B cell (primary cell): ENCODE results near the gene RAB6B. TPM values are rescaled to one million over a fixed set of nuclear protein-coding genes. Genes with fewer than 3 reads are reported as not detected.

Experiments used
- ATAC-seq: fragments of 200-7000 bp; cut with Tn5 transposase; one replicate; pipeline ENCODE4 v1.10.0; 2021; ENCODE audit warnings: low read depth, mild to moderate bottlenecking, moderate number of reproducible peaks, moderate library complexity
- CTCF ChIA-PET: fragments of 350-600 bp; sonication (Branson Sonifier 250); formaldehyde crosslinking; loops from one replicate; lab custom pipeline; 2021; ENCODE audit warnings: antibody characterized with exemption, inconsistent platforms; lab: Charles Lee
- POLR2A ChIA-PET: fragments of 350-600 bp; sonication (Branson Sonifier 250); formaldehyde crosslinking; loops from one replicate; lab custom pipeline; 2021; ENCODE audit warnings: antibody characterized with exemption; lab: Charles Lee
- DNase-seq: peaks from one replicate; pipeline ENCODE4 v3.0.0; 2013
- H2AFZ ChIP-seq: 2 replicates; pipeline ENCODE4 v1.6.1; 2012; ENCODE audit warnings: mild to moderate bottlenecking, low read depth, low read length; ENCODE audit not compliant: insufficient read depth, poor library complexity, severe bottlenecking
- H3K27ac ChIP-seq, 2 donors: 1 replicate in 1 of 2; 2 replicates in 1 of 2; pipeline ENCODE4 v1.5.1; 2012 to 2013; ENCODE audit warnings: low read length in 2 of 2, mild to moderate bottlenecking in 2 of 2, moderate library complexity in 1 of 2
- H3K27me3 ChIP-seq, 4 experiments: fragments of 200-600 bp in 1 of 4; sonication (generic) in 1 of 4; replicated peaks in 1 of 4; 1 replicate in 2 of 4; 2 replicates in 2 of 4; pipeline versions ENCODE4 v1.6.1 to v1.7.0; 2013 to 2016; ENCODE audit warnings: low read length in 3 of 4, mild to moderate bottlenecking in 2 of 4, mixed read lengths in 1 of 4, moderate library complexity in 1 of 4; ENCODE audit not compliant: insufficient read depth in 4 of 4, control insufficient read depth in 3 of 4; ENCODE audit errors: control extremely low read depth in 1 of 4
- H3K36me3 ChIP-seq, 2 experiments: replicated peaks in 1 of 2; 1 replicate in 1 of 2; 2 replicates in 1 of 2; pipeline versions ENCODE4 v1.6.1 to v1.7.1; 2013; ENCODE audit warnings: low read length in 1 of 2; ENCODE audit not compliant: insufficient read depth in 2 of 2, control insufficient read depth in 1 of 2; ENCODE audit errors: control extremely low read depth in 1 of 2, extremely low read depth in 1 of 2
- H3K4me1 ChIP-seq, 2 donors: fragments of 200-600 bp in 1 of 2; sonication (generic) in 1 of 2; 1 replicate in 1 of 2; 2 replicates in 1 of 2; pipeline versions ENCODE4 v1.5.1 to v1.6.1; 2013 to 2017; ENCODE audit warnings: low read length in 2 of 2; ENCODE audit not compliant: control insufficient read depth in 2 of 2, insufficient read depth in 2 of 2
- H3K4me2 ChIP-seq: replicated peaks from 2 replicates; pipeline ENCODE3; 2012; ENCODE audit warnings: mild to moderate bottlenecking, low read depth, low read length; ENCODE audit not compliant: poor library complexity, severe bottlenecking
- H3K4me3 ChIP-seq, 5 experiments: fragments of 200-600 bp in 1 of 5; sonication (generic) in 1 of 5; 1 replicate in 3 of 5; 2 replicates in 2 of 5; pipeline versions ENCODE4 v1.5.1 to v1.7.0; 2011 to 2016; ENCODE audit warnings: low read length in 4 of 5, mild to moderate bottlenecking in 4 of 5, low read depth in 2 of 5, control low read depth in 1 of 5, moderate library complexity in 1 of 5; ENCODE audit not compliant: insufficient read depth in 1 of 5; ENCODE audit errors: control extremely low read depth in 1 of 5, extremely low read depth in 1 of 5
- H3K79me2 ChIP-seq: fragments of 200-600 bp; sonication (generic); one replicate; pipeline ENCODE4 v1.6.0; 2016; ENCODE audit warnings: low read length; ENCODE audit not compliant: control insufficient read depth, insufficient read depth
- H3K9ac ChIP-seq: fragments of 200-600 bp; sonication (generic); 2 replicates; pipeline ENCODE4 v1.6.1; 2017; ENCODE audit warnings: mild to moderate bottlenecking, low read length, moderate library complexity
- H3K9me3 ChIP-seq, 3 donors: one replicate each; pipeline versions ENCODE4 v1.6.1 to v1.7.1; 2013; ENCODE audit warnings: low read length in 2 of 3; ENCODE audit not compliant: control insufficient read depth in 2 of 3, insufficient read depth in 1 of 3; ENCODE audit errors: control extremely low read depth in 1 of 3
- H4K20me1 ChIP-seq: 2 replicates; pipeline ENCODE4 v1.6.0; 2012; ENCODE audit warnings: mild to moderate bottlenecking, low read length; ENCODE audit not compliant: insufficient read depth, control insufficient read depth, poor library complexity, severe bottlenecking
- H3K27ac Mint-ChIP-seq: one replicate; pipeline ENCODE4 v1.8.0; 2021; ENCODE audit warnings: mixed read lengths
- H3K27me3 Mint-ChIP-seq: one replicate; pipeline ENCODE4 v1.8.0; 2021; ENCODE audit warnings: mixed read lengths
- H3K4me1 Mint-ChIP-seq: one replicate; pipeline ENCODE4 v1.8.0; 2021; ENCODE audit warnings: mixed read lengths
- H3K4me3 Mint-ChIP-seq: one replicate; pipeline ENCODE4 v1.8.0; 2021; ENCODE audit warnings: mixed read lengths
- H3K9me3 Mint-ChIP-seq: one replicate; pipeline ENCODE4 v1.8.0; 2022; ENCODE audit warnings: mixed read lengths; ENCODE audit not compliant: insufficient read depth
- EZH2 ChIP-seq: IDR thresholded peaks from 2 replicates; pipeline ENCODE4 v1.6.1; 2012; ENCODE audit warnings: borderline replicate concordance, low read depth, mild to moderate bottlenecking, moderate library complexity, low read length; ENCODE audit not compliant: insufficient read depth, poor library complexity, severe bottlenecking
- WGBS: methylation state at CpG from one replicate; pipeline ENCODE4 v1.1.5; 2013; ENCODE audit warnings: missing lambda C conversion rate; ENCODE audit not compliant: insufficient coverage; 5-methylcytosine and 5-hydroxymethylcytosine counted together
- intact Hi-C: fragments of 100-400 bp; cut with micrococcal nuclease; formaldehyde crosslinking; loops from one replicate; pipeline ENCODE4 v1.10.0; 2022
- polyA plus RNA-seq: library from polyadenylated mRNA; depleted of rRNA; stranded (reverse); fragments of >200 nt; gene quantifications from 2 replicates; pipeline ENCODE4 v1.2.3, GENCODE V29; 2012
- total RNA-seq, 2 donors: library from RNA; stranded (reverse); fragments of 120-200 nt in 1 of 2; gene quantifications; 1 replicate in 1 of 2; 2 replicates in 1 of 2; pipeline versions ENCODE4 v1.2.3 to v1.2.4, GENCODE V29; 2013 to 2022
- TF ChIP-seq, protein P1 (sequence below): fragments of 200-600 bp; IDR thresholded peaks from one replicate; pipeline ENCODE4 v1.8.0; 2022; ENCODE audit warnings: antibody characterized with exemption, mild to moderate bottlenecking

Gene RAB6B
- total and polyA plus RNA-seq, 2 donors (not counting 1 experiment from before 2014, with no cell fraction given) = not detected

DNA sequence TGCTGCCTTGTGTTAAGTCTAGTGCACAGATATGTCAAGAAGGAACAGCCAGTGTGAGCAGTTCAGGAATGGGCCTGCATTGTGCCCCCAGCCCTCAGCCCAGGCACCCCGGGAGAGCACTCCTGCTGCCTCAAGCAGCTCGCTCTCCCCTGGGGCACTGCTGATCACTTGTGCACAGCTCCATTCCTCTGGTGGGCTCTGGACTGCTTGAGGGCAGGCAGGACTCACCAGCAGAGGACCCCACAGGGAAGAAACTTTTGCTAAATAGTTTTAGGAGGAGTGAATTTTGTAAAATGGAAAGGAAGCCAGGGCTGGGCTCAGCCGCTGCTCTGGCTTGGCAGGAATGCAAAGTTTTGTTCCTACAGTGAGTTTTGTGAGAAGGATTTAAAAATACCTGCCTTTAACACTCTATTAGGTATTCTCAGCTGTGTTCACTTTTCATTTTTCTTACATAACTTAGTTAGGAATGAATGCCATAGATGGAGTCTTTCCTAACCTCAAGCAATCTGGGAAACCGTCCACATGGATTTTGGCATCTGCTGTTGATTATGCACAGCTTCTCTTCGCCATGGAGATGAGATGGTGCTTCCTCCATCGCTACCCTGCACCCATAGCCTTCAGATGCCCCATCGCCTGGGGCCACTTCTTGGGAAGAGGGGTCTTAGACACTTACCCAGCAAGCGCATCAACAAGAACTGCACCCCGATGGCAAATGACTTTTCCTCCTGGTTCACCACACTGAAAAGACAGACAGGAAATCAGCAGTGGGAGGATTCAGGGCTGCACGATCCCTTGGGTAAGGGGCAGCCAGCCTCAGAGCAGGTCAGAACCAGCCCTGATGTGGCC, 42.3 kb upstream of the RAB6B start:
- Mint-ChIP-seq H3K27ac (no peak overlapping the region), H3K9me3 (no peaks in the 10 kb centered on the region), H3K4me1 (peaks cover 2% of the 10 kb centered on the region), H3K27me3 (peaks cover 20% of the 10 kb centered on the region), H3K4me3 (no peak overlapping the region)
- Histone ChIP-seq H3K79me2 (no peaks in the 10 kb centered on the region), H3K4me2 (no peak overlapping the region), H3K4me1 (no peaks in the 10 kb centered on the region), H3K36me3 (no peaks in the 10 kb centered on the region), H3K27me3 (peaks cover 0 to 2% (median 0%) of the 10 kb centered on the region in 4 experiments), H2AFZ (no peak overlapping the region), H3K9me3 (no peaks in the 10 kb centered on the region), H3K27ac (no peak overlapping the region), H3K4me3 (no peak overlapping the region), H4K20me1 (no peaks in the 10 kb centered on the region), H3K9ac (no peak overlapping the region)
- ChIA-PET CTCF (no interaction called here), POLR2A (no interaction called here)
- TF ChIP-seq EZH2 = no peak
- TF ChIP-seq, protein P1, sequence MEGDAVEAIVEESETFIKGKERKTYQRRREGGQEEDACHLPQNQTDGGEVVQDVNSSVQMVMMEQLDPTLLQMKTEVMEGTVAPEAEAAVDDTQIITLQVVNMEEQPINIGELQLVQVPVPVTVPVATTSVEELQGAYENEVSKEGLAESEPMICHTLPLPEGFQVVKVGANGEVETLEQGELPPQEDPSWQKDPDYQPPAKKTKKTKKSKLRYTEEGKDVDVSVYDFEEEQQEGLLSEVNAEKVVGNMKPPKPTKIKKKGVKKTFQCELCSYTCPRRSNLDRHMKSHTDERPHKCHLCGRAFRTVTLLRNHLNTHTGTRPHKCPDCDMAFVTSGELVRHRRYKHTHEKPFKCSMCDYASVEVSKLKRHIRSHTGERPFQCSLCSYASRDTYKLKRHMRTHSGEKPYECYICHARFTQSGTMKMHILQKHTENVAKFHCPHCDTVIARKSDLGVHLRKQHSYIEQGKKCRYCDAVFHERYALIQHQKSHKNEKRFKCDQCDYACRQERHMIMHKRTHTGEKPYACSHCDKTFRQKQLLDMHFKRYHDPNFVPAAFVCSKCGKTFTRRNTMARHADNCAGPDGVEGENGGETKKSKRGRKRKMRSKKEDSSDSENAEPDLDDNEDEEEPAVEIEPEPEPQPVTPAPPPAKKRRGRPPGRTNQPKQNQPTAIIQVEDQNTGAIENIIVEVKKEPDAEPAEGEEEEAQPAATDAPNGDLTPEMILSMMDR = no peak
- ATAC-seq (no peak), DNase-seq (no peak)
- intact Hi-C loops = no loop called here
- 91% methylated on average over 7 of the region's 10 CpGs for WGBS

DNA sequence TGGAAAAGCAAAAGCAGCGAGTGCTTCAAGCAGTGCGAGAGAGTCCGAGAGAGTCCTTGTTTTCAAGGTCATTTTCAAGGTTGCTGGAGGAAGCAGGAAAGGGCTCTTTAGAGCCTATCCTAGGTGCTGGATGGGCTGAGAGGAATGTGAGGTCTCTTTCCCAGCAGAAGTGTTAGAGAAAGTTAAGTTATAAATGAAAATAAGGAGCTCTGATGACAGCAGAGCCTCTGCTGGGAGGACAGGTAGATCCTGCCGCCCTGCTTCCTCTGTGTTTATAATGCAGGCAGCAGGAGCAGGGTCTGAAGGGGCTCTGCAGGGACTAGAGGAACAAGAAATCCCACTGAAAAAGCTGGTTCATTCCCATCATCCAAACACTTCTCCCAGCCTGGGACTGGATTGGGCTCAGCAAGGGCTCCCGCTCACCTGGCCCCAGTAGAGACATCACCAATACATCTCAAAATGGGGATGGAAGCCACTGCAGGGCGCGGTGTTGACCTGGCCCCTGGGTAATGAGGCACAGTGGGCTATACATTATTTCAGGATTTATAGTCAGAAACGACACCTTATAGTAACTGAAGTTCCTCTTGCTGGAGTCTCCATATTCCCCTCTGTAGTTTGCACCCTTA, 41.5 kb upstream of the RAB6B start:
- H3K79me2 ChIP-seq = no peaks in the 10 kb centered on the region
- H3K36me3 ChIP-seq = no peaks in the 10 kb centered on the region
- Mint-ChIP-seq H3K9me3 (no peaks in the 10 kb centered on the region), H3K4me3 (no peak overlapping the region), H3K27me3 (peaks cover 14% of the 10 kb centered on the region), H3K4me1 (no peaks in the 10 kb centered on the region), H3K27ac (no peak overlapping the region)
- peaks cover 0 to under 1% (median 0%) of the 10 kb centered on the region in 4 experiments for H3K27me3 ChIP-seq
- ATAC-seq (no peak), DNase-seq (no peak)
- intact Hi-C loops = no loop called here
- CTCF ChIA-PET = no interaction called here
- no peaks in the 10 kb centered on the region for H4K20me1 ChIP-seq
- H3K4me2 ChIP-seq = no peak overlapping the region
- H3K9ac ChIP-seq = no peak overlapping the region
- no peaks in the 10 kb centered on the region for H3K9me3 ChIP-seq
- no peak overlapping the region for H2AFZ ChIP-seq
- WGBS = 81% methylated on average over 7 of the region's 8 CpGs
- no peak overlapping the region for H3K27ac ChIP-seq
- H3K4me3 ChIP-seq = no peak overlapping the region
- no peaks in the 10 kb centered on the region for H3K4me1 ChIP-seq
- TF ChIP-seq, protein P1 = no peak
- no peak for TF ChIP-seq EZH2
- POLR2A ChIA-PET = no interaction called here
